GM18907 (cell line): ENCODE data around the gene TET3.
A peak's percentile ranks its signal among the peaks of the same experiment; 100 is the strongest.

Source experiments
- ATAC-seq: cut with Tn5 transposase; IDR thresholded peaks from one replicate; pipeline ENCODE4 v1.9.1; 2021; ENCODE audit warnings: mild to moderate bottlenecking, moderate library complexity; ENCODE audit not compliant: unreplicated experiment

The TET3 gene

GRCh38 chr2:73963385-73964120 lies 21.2 kb upstream of the TET3 start:
- ATAC-seq: peak; percentile 72

- ATAC-seq: peak; percentile 6
Observed at GRCh38 chr2:73964223-73964622, 20.5 kb upstream of the TET3 start.

GRCh38 chr2:73965053-73965452 lies 19.7 kb upstream of the TET3 start:
- no peak for ATAC-seq

GRCh38 chr2:73968357-73968937 lies 16.3 kb upstream of the TET3 start:
- no peak for ATAC-seq

- no peak for ATAC-seq
Observed at GRCh38 chr2:73969356-73969755, 15.4 kb upstream of the TET3 start.

GRCh38 chr2:73970141-73970803 lies 14.4 kb upstream of the TET3 start:
- ATAC-seq: peak; percentile 8

GRCh38 chr2:73970850-73971471 lies 13.7 kb upstream of the TET3 start:
- peak; percentile 85 for ATAC-seq

- ATAC-seq: no peak
Observed at GRCh38 chr2:73971722-73972121, 13.0 kb upstream of the TET3 start.

GRCh38 chr2:73972846-73973245 lies 11.9 kb upstream of the TET3 start:
- ATAC-seq: no peak

GRCh38 chr2:73975731-73976130 lies 9.0 kb upstream of the TET3 start:
- ATAC-seq: no peak

GRCh38 chr2:73976803-73977202 lies 7.9 kb upstream of the TET3 start:
- ATAC-seq: no peak

- ATAC-seq: no peak
Observed at GRCh38 chr2:73977466-73977865, 7.2 kb upstream of the TET3 start.

GRCh38 chr2:73979021-73979420 lies 5.7 kb upstream of the TET3 start:
- peak; percentile 49 for ATAC-seq

- no peak for ATAC-seq
Observed at GRCh38 chr2:73979686-73980085, 5.0 kb upstream of the TET3 start.

- ATAC-seq: no peak
Observed at GRCh38 chr2:73980566-73980965, 4.1 kb upstream of the TET3 start.

- peak; percentile 37 for ATAC-seq
Observed at GRCh38 chr2:73981081-73982001, 3.4 kb upstream of the TET3 start.

- ATAC-seq: no peak
Observed at GRCh38 chr2:73982140-73982617, 2.5 kb upstream of the TET3 start.

GRCh38 chr2:73983322-73984202 lies 1.1 kb upstream of the TET3 start:
- no peak for ATAC-seq

GRCh38 chr2:73984922-73985307 lies 205 bp downstream of the TET3 start:
- ATAC-seq: peak; percentile 11
